SU-DHL-6 (cell line): ENCODE measurements around the gene SKAP2.

Experiments used
- EZH2phosphoT487 ChIP-seq: fragments of 200-600 bp; sonication (generic), shearing (Covaris generic); conservative IDR thresholded peaks from 2 replicates; pipeline ENCODE4 v1.6.1; 2018; ENCODE audit warnings: mild to moderate bottlenecking, antibody characterized with exemption, low read length, moderate library complexity, mixed read lengths
- TF ChIP-seq, protein P1 (sequence below): fragments of 200-600 bp; sonication (generic); IDR thresholded peaks from one replicate; pipeline ENCODE4 v1.5.1; 2017; ENCODE audit warnings: antibody characterized with exemption, mild to moderate bottlenecking, low read length, moderate library complexity; ENCODE audit not compliant: insufficient read depth, poor library complexity, severe bottlenecking

DNA sequence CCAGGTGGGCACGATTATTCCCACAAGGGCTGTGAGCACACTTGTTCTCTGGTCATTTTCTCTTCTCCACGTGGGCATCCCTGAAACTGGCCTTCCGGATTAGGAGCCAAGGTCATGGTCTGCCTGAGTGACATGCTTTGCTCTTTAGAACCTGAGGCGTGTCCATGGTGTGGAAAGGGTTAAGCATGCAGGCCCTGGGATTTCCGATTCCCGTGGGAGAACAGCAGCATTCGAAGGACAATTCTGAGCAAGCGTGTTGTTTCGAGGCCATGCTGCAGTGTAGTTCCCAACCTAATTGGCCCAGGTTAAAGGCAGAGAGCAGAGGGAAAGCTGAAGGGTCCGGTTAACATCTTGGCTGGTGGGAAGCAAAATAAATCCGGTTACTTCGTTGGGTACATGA lies 245.9 kb downstream of the SKAP2 start:
- TF ChIP-seq, protein P1, sequence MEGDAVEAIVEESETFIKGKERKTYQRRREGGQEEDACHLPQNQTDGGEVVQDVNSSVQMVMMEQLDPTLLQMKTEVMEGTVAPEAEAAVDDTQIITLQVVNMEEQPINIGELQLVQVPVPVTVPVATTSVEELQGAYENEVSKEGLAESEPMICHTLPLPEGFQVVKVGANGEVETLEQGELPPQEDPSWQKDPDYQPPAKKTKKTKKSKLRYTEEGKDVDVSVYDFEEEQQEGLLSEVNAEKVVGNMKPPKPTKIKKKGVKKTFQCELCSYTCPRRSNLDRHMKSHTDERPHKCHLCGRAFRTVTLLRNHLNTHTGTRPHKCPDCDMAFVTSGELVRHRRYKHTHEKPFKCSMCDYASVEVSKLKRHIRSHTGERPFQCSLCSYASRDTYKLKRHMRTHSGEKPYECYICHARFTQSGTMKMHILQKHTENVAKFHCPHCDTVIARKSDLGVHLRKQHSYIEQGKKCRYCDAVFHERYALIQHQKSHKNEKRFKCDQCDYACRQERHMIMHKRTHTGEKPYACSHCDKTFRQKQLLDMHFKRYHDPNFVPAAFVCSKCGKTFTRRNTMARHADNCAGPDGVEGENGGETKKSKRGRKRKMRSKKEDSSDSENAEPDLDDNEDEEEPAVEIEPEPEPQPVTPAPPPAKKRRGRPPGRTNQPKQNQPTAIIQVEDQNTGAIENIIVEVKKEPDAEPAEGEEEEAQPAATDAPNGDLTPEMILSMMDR, result no peak
- no peak for TF ChIP-seq EZH2phosphoT487
